CD4-positive, alpha-beta T cell (primary cell): ENCODE data around the gene PRKACG. TPM values are rescaled to one million over a fixed set of nuclear protein-coding genes. Genes with fewer than 3 reads are reported as not detected.
A peak's percentile ranks its signal among the peaks of the same experiment; 100 is the strongest.

ENCODE experiments used
- ATAC-seq: fragments of 200-7000 bp; cut with Tn5 transposase; one replicate; pipeline ENCODE4 v1.10.0; 2022; ENCODE audit warnings: mild to moderate bottlenecking; ENCODE audit not compliant: poor library complexity
- CTCF ChIA-PET: fragments of 350-600 bp; sonication (Branson Sonifier 250); formaldehyde crosslinking; loops from one replicate; lab custom pipeline; 2021; ENCODE audit warnings: antibody characterized with exemption, inconsistent platforms; lab: Charles Lee
- POLR2A ChIA-PET: fragments of 350-600 bp; sonication (Branson Sonifier 250); formaldehyde crosslinking; loops from one replicate; lab custom pipeline; 2021; ENCODE audit warnings: antibody characterized with exemption, inconsistent platforms; lab: Charles Lee
- DNase-seq, 14 experiments: peaks; one replicate each; pipeline ENCODE4 v3.0.0-alpha.2; 2013 to 2020; ENCODE audit warnings: mixed read lengths in 2 of 14
- H3K27ac ChIP-seq, 2 donors: one replicate each; pipeline versions ENCODE4 v1.5.1 to v1.7.0; 2013; ENCODE audit warnings: low read length in 2 of 2, low read depth in 1 of 2, mild to moderate bottlenecking in 1 of 2
- H3K27me3 ChIP-seq, 2 experiments: 1 replicate in 1 of 2; 2 replicates in 1 of 2; pipeline versions ENCODE4 v1.6.1 to v1.7.0; 2013; ENCODE audit warnings: low read length in 2 of 2, control low read depth in 1 of 2, mild to moderate bottlenecking in 1 of 2, moderate library complexity in 1 of 2; ENCODE audit not compliant: insufficient read depth in 2 of 2, control insufficient read depth in 1 of 2
- H3K36me3 ChIP-seq: one replicate; pipeline ENCODE4 v1.6.1; 2013; ENCODE audit warnings: low read length, control low read depth; ENCODE audit not compliant: insufficient read depth
- H3K4me1 ChIP-seq: one replicate; pipeline ENCODE4 v1.6.1; 2013; ENCODE audit warnings: low read length, control low read depth; ENCODE audit not compliant: insufficient read depth
- H3K4me3 ChIP-seq: one replicate; pipeline ENCODE4 v1.5.1; 2013; ENCODE audit warnings: mild to moderate bottlenecking, low read length, moderate library complexity
- H3K9me3 ChIP-seq, 2 experiments: 1 replicate in 1 of 2; 2 replicates in 1 of 2; pipeline versions ENCODE4 v1.6.1 to v1.7.0; 2013; ENCODE audit warnings: low read length in 2 of 2, mild to moderate bottlenecking in 2 of 2, control low read depth in 1 of 2, moderate library complexity in 1 of 2; ENCODE audit not compliant: control insufficient read depth in 1 of 2, insufficient read depth in 1 of 2
- H3K27ac Mint-ChIP-seq: one replicate; pipeline ENCODE4 v1.8.0; 2020; ENCODE audit warnings: mixed read lengths
- H3K27me3 Mint-ChIP-seq: one replicate; pipeline ENCODE4 v1.8.0; 2021; ENCODE audit warnings: mixed read lengths
- H3K36me3 Mint-ChIP-seq: one replicate; pipeline ENCODE4 v1.8.0; 2021; ENCODE audit warnings: low read depth, mixed read lengths
- H3K4me1 Mint-ChIP-seq: one replicate; pipeline ENCODE4 v1.8.0; 2021; ENCODE audit warnings: low read depth, mixed read lengths
- H3K4me3 Mint-ChIP-seq: one replicate; pipeline ENCODE4 v1.8.0; 2020; ENCODE audit warnings: mild to moderate bottlenecking, mixed read lengths
- H3K9me3 Mint-ChIP-seq: one replicate; pipeline ENCODE4 v1.8.0; 2020; ENCODE audit warnings: mixed read lengths
- CTCF ChIP-seq: fragments of 200-600 bp; IDR thresholded peaks from one replicate; pipeline ENCODE4 v1.8.0; 2022; ENCODE audit warnings: antibody characterized with exemption, mild to moderate bottlenecking
- intact Hi-C, 2 experiments: fragments of 100-400 bp; cut with DNase I in 1 of 2; cut with micrococcal nuclease in 1 of 2; formaldehyde crosslinking; loops; one replicate each; pipeline versions ENCODE4 v1.15.1 to v1.9.0; 2023 to 2025; cut with DNase I, micrococcal nuclease
- total RNA-seq, 174 experiments: library from RNA in 2 of 174; stranded (reverse) in 2 of 174; gene quantifications; one replicate each; pipeline ENCODE4 v1.2.3 and lab custom pipeline; 2021 to 2026

PRKACG gene
- total RNA-seq, 2 experiments from 2014 or later, result not detected

GRCh38 chr9:69036799-69037198 is 22.9 kb upstream of the PRKACG start:
- H3K9me3 Mint-ChIP-seq, result no peaks in the 10 kb centered on the region
- ChIA-PET CTCF (interaction anchor here (1.9 to 2.4 kb wide), 2 partner anchors 8 to 157 kb away, joined by 6 read pairs; no protein-coding TSS in a partner anchor), POLR2A (interaction anchor here (0.9 to 2.4 kb wide), 7 partner anchors 10 to 204 kb away, joined by 3 to 32 read pairs (median 5); no protein-coding TSS in a partner anchor)
- peak overlapping the region; percentile 86 for H3K4me3 ChIP-seq
- H3K27me3 ChIP-seq, result no peaks in the 10 kb centered on the region
- peaks cover 4% of the 10 kb centered on the region for H3K36me3 ChIP-seq
- peaks cover 31% of the 10 kb centered on the region for H3K4me1 Mint-ChIP-seq
- ATAC-seq, result no peak
- no peaks in the 10 kb centered on the region for H3K27me3 Mint-ChIP-seq
- H3K4me1 ChIP-seq, result peaks cover 21% of the 10 kb centered on the region
- H3K27ac Mint-ChIP-seq, result peak overlapping the region; percentile 78
- intact Hi-C loops, result loop anchor here in 1 of 2 experiments (5.0 to 10.0 kb wide), 3 partner anchors 259 to 1218 kb away; partner anchors contain the start of gene SMC5
- DNase-seq, result no peak
- peaks cover 0 to 5% of the 10 kb centered on the region in 2 experiments for H3K9me3 ChIP-seq
- H3K4me3 Mint-ChIP-seq, result peak overlapping the region; percentile 93
- H3K27ac ChIP-seq, result peak overlapping the region in 1 of 2 donors; percentile 58
- no peak for TF ChIP-seq CTCF
- H3K36me3 Mint-ChIP-seq, result peaks cover 19% of the 10 kb centered on the region

GRCh38 chr9:69036309-69036708 is 22.4 kb upstream of the PRKACG start:
- H3K27me3 ChIP-seq, result no peaks in the 10 kb centered on the region
- DNase-seq (peak in 6 of 14 experiments; percentile 2 to 62 (median 24)), ATAC-seq (peak; percentile 22)
- Mint-ChIP-seq H3K4me1 (peaks cover 31% of the 10 kb centered on the region), H3K27ac (peak overlapping the region; percentile 78), H3K36me3 (peaks cover 19% of the 10 kb centered on the region), H3K27me3 (no peaks in the 10 kb centered on the region), H3K9me3 (no peaks in the 10 kb centered on the region), H3K4me3 (peak overlapping the region; percentile 93)
- peak overlapping the region; percentile 35 to 58 for H3K27ac ChIP-seq
- ChIA-PET POLR2A (interaction anchor here (0.6 to 2.4 kb wide), 11 partner anchors 11 to 329 kb away, joined by 3 to 32 read pairs (median 4); a partner anchor contains a TSS), CTCF (interaction anchor here (1.2 to 2.4 kb wide), 6 partner anchors 8 to 637 kb away, joined by 3 to 6 read pairs (median 4); no protein-coding TSS in a partner anchor)
- H3K4me3 ChIP-seq, result peak overlapping the region; percentile 86
- peaks cover 0 to 5% of the 10 kb centered on the region in 2 experiments for H3K9me3 ChIP-seq
- TF ChIP-seq CTCF, result no peak
- intact Hi-C loops, result loop anchor here in 1 of 2 experiments (5.0 to 10.0 kb wide), 3 partner anchors 259 to 1218 kb away; partner anchors contain the start of gene SMC5
- peaks cover 4% of the 10 kb centered on the region for H3K36me3 ChIP-seq
- H3K4me1 ChIP-seq, result peaks cover 21% of the 10 kb centered on the region

- DNase-seq (peak; percentile 56 to 90 (median 78)), ATAC-seq (peak; percentile 87)
- Histone ChIP-seq H3K4me1 (peaks cover 21% of the 10 kb centered on the region), H3K27me3 (no peaks in the 10 kb centered on the region), H3K9me3 (peaks cover 0 to 5% of the 10 kb centered on the region in 2 experiments), H3K4me3 (peak within 1 kb of the TSS; percentile 86), H3K36me3 (peaks cover 4% of the 10 kb centered on the region), H3K27ac (peak within 1 kb of the TSS; percentile 35 to 58)
- H3K36me3 Mint-ChIP-seq, result peaks cover 15% of the 10 kb centered on the region
- ChIA-PET CTCF (interaction anchor here (0.6 to 2.4 kb wide), 16 partner anchors 9 to 715 kb away, joined by 3 to 8 read pairs (median 3); partner anchors contain the start of gene TJP2), POLR2A (interaction anchor here (0.5 to 2.4 kb wide), 16 partner anchors 11 to 469 kb away, joined by 3 to 32 read pairs (median 4); a partner anchor contains a TSS)
- TF ChIP-seq CTCF, result peak; percentile 98
- intact Hi-C loops, result loop anchor here (1.0 to 10.0 kb wide), 5 partner anchors 8 to 1219 kb away; partner anchors contain the start of gene SMC5 (in 1 of the 2)
- H3K4me1 Mint-ChIP-seq, result peaks cover 31% of the 10 kb centered on the region
- peak within 1 kb of the TSS; percentile 78 for H3K27ac Mint-ChIP-seq
- H3K9me3 Mint-ChIP-seq, result no peaks in the 10 kb centered on the region
- H3K27me3 Mint-ChIP-seq, result no peaks in the 10 kb centered on the region
- peak within 1 kb of the TSS; percentile 93 for H3K4me3 Mint-ChIP-seq
Measured at GRCh38 chr9:69035438-69036308, 21.8 kb upstream of the PRKACG start, which contains the start of gene FXN. TSS of gene FXN (plus strand) at chr9:69035752. CDS start at chr9:69035783, 31 bp downstream.
